NCI-H2107 treated with DMSO at 0.1 percent for 48 hours (cell line): ENCODE measurements around the gene C1QL2.

ENCODE experiments used
- DNase-seq: peaks from one replicate; lab custom pipeline; 2025; ENCODE audit not compliant: unreplicated experiment; lab: John Stamatoyannopoulos, UW

The C1QL2 gene

GRCh38 chr2:119179991-119180390 is 21.4 kb upstream of the C1QL2 start:
- DNase-seq, result no peak

GRCh38 chr2:119179202-119179601 is 20.7 kb upstream of the C1QL2 start:
- no peak for DNase-seq

- DNase-seq, result no peak
Measured at GRCh38 chr2:119178776-119179175, 20.2 kb upstream of the C1QL2 start.

- DNase-seq, result no peak
Measured at GRCh38 chr2:119177838-119178190, 19.3 kb upstream of the C1QL2 start.

- DNase-seq, result no peak
Measured at GRCh38 chr2:119177171-119177837, 18.8 kb upstream of the C1QL2 start.

- no peak for DNase-seq
Measured at GRCh38 chr2:119175517-119175916, 17.0 kb upstream of the C1QL2 start.

GRCh38 chr2:119174993-119175347 is 16.4 kb upstream of the C1QL2 start:
- DNase-seq, result no peak

GRCh38 chr2:119174216-119174992 is 15.9 kb upstream of the C1QL2 start:
- DNase-seq, result peak; percentile 1

- DNase-seq, result no peak
Measured at GRCh38 chr2:119173556-119174060, 15.1 kb upstream of the C1QL2 start.

GRCh38 chr2:119170504-119170903 is 12.0 kb upstream of the C1QL2 start:
- DNase-seq, result no peak

- DNase-seq, result no peak
Measured at GRCh38 chr2:119169717-119170116, 11.2 kb upstream of the C1QL2 start.

GRCh38 chr2:119160361-119160990 is 1.9 kb upstream of the C1QL2 start:
- DNase-seq, result no peak

- no peak for DNase-seq
Measured at GRCh38 chr2:119157850-119158511, 570 bp downstream of the C1QL2 start.

- no peak for DNase-seq
Measured at GRCh38 chr2:119156891-119157773, 1.4 kb downstream of the C1QL2 start.

- DNase-seq, result no peak
Measured at GRCh38 chr2:119156105-119156890, 2.3 kb downstream of the C1QL2 start.

GRCh38 chr2:119155633-119156032 is 2.9 kb downstream of the C1QL2 start:
- DNase-seq, result no peak

- no peak for DNase-seq
Measured at GRCh38 chr2:119154076-119154475, 4.5 kb downstream of the C1QL2 start.

- DNase-seq, result no peak
Measured at GRCh38 chr2:119149611-119150010, 8.9 kb downstream of the C1QL2 start.

GRCh38 chr2:119147776-119148715 is 10.5 kb downstream of the C1QL2 start:
- DNase-seq, result no peak
